CD4-positive, alpha-beta T cell treated with Interleukin-2 at 100 ng/mL for 4 hours (primary cell): Measurements from ENCODE around the gene FOXN4.

Experiments
- DNase-seq: peaks from one replicate; pipeline ENCODE4 v3.0.0-alpha.2; 2020; ENCODE audit warnings: low spot score

The FOXN4 gene

DNA sequence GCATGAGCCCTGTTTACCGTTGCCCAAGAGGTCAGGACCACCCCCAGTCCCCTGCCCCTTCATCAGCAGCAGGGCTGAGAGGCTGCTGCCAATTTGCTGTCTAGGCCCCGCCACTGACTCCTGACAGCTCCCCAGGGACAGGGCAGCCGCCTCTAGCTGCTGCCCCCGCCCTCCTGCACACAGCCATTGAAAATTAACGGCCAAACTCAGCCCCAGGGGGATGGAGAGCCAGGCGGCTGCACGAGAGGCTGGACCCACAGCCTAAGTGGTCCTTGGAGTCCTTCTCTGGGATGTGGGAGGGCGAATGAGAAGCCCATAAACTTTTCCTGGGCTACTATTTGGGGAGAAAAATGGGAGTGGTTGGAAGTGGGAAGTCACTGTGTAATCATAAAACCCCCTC lies 4.6 kb downstream of the FOXN4 start:
- DNase-seq = no peak

DNA sequence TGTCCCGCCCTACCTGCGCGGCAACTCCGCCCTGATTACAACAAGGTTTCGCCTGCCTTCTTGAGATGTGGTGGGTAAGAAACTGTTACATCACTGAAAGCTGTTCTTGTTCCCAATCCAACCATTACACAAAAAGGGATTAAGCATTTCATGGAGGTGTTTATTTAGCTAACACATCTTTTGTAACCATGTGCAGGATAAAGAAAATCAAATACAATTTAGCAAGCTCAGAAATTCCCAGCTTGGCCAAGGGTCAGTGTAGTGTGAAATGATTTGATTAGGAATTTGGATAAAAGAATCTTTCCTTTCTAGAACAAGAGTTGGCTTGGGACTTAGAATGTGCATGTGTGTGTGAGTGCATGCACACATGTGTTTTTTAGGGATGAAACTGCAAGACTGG lies 6.3 kb downstream of the FOXN4 start:
- DNase-seq = no peak

DNA sequence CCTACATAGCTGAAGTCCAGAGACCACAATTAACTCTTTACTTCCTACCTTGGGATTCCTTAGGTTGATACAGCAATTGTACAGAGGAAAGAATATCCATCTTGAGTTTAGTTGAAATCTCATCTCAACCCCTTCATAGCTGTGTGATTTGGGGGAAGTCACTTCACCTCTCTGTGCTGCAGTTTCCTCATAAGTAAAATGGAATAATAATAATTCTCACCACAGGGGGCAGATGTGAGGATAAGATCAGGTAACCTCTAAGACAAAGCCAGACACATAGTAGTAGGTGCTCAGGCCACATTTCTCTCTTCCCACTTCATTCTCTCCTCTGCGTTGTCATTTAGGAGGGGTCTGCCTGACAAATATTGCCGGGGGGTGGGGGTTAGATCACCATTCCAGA lies 6.7 kb downstream of the FOXN4 start:
- no peak for DNase-seq

DNA sequence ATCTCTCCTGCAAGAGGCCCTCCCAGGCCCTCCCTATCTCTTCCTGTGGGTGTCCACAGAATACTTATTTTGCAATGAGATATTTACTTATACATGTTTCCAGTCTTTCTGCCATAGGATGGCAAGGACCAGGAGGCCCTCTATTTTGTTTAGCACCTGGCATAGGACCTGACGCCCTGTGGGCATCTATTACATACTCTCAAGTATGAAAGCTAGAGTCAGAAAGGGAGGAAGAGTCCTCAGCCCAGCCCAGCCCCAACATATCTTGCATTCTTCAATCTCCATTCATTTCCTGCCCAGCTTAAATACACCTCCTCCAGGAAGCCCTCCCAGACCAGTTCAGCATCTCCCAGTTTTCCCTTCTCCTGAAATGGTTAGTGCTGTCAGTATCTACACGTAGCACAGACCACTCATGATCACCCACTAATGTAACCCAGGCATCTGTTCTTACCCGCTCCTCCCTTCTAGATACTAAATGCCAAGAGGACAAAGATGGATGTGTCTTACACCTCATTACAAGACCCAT lies 7.4 kb downstream of the FOXN4 start:
- DNase-seq = no peak

DNA sequence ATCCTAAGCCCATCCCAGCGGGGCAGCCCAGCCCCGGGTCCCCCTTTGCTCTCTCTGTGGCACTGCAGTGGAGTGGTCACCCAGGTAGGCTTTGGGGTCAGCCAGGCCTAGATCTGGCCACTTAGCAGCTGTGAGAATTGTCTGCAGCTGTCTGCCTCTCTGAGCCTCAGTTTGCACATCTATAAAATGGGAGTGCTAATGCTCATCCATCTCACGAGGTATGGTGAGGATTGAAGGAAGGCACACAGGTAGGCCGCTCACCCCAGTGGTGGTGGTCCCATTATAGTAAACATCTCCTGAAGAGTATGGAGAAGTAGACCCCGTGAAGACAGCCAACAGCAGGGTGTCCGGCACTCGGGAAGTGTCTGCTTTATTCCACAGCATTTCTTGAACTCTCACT lies 9.2 kb downstream of the FOXN4 start:
- no peak for DNase-seq

DNA sequence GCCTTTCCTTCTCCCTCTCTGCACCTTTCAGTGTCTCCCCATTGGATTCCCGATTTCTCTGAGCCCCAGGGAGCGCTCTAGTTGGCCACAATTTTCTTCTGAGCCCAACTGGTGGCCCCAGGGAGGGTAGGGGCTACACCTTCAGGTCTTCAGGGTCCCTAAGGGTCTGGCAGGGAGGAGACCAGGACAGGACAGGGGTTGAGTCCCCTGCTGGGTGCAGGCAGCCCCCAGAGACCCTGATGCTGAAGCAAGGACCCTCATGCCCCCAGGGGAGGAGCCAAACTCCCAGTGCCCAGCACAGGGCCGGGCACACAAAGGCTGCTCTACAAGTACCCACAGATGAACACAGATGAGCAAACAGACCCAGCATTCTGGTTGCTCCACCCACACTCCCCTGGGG lies 12.7 kb downstream of the FOXN4 start:
- no peak for DNase-seq

DNA sequence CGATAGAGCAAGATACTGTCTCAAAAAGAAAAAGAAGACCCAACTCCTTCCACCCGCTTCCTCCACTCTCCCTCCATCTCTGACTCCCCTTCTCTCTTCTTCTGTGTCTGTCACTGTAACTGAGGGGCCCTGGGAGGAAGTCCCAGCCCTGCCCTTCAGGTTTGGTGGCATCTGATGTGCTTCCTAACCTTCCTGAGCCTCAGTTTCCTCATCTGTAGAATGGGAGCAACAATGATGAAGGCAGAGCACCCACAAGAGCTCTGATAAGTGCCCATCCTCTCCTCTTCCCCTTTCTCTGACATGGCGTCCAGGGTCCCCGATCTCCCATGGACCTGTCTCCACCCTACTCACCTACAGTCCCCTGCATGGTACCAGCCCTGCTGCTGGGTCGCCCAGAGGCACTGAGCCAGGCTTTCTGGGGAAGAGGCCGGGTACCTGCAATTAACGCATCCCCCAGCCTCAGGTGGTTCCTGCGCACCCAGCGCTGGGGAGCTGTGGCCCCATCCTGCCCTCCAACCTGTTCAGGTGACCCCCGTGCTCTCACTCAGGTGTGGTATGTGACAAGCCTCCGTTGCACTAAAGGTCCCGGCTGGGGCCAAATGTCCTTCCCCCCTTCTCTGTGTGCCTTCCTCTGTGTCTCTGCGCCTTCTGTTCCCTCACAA lies 13.2 kb downstream of the FOXN4 start:
- no peak for DNase-seq

DNA sequence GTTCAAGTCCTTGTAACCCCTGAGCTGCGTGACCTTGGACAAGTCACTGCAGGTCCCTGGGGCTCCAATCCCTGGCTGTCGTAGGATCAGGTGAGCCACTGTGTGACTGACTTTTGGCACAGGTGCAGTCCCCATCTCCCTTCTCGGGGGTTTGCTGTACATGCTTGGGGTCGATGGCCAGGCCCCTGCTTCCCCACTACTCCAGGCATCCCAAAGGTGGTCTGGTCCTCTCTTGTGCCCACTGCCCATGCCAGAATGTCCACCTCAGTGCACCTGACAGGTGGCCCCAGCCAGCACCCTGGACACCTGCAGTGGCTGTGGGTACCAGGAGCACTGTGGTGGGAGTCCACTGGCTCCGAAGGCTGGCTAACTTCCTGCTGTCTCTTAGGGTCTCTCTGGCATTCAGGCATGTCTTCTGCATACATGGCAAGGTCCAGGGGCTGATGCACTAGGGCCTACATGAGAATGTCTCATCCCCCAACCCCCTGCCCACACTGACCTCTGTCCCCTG lies 14.7 kb downstream of the FOXN4 start:
- DNase-seq = no peak

DNA sequence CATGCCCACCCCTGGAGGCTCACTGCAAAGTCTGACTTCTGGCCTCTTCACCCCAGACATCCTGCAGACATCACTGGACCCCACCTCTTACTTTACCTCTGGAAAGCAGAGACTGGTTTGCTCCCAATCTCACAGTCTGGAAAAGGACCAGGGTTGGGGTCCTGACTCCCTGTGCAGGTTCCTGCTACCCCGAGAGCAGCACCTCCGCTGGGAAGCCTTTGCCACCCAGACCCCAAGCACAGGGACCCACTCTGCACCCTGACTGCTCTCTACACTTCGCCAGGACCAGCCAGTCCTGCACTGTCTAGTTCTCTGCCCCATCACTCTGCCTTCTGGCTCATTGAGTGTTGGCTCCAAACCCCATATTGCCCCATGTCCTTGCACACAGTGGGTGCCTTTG lies 16.0 kb downstream of the FOXN4 start:
- DNase-seq = no peak

DNA sequence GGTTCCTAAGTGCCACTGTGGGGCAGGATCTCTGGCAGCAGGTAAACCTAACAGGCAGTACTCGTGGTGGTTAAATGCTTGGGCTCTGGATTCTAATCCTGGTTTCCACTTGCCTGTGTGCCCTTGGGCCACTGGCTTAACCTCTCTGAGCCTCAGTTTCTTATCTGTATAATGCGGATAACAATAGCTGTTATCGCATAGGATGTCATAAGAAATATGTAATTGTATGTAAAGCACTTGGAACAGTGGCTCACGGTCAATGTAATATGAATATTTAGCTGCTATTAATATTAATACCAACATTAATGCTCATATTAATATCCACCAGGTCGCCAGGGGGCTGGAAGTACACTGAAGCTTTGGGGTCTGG lies 16.8 kb downstream of the FOXN4 start:
- DNase-seq = no peak

DNA sequence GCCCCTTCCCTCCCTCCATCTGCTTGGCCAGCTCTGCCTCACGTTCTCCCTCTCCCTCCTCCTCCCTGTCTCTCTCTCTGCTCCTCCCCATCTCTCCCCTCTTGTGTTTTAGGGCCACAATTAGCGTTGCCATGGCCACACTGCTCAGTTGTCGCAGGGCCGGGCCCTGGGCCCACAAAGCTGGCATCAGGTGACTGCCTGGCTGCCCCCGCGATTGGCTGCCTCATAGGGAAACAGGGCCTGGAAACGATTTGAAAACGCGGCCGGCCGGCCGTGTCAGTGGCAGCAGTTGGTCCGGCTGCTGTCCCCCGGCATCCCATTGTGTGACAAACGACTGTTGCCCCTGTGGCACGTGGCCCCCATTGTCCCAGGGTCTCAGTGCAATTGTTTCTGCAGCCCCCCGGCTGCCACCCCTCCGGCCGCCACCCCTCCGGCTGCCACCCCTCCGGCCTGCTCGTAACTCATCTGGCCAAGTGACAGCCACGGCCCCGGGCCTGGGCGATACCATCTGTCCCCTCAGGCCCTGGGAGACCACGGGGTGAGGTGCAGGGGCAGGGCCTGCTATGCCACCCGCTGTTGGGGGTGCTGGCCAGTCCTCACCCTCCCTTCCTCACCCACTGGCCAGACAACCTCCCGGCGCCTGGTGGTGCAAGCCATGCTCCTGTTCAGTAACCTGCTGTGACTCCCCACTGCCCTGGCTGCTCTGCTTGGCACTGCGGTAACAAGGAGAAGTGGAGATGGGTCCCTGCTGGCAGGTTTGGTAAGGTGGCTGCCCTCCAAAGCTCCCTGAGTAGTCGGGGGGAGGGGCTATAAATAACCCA lies 17.4 kb downstream of the FOXN4 start:
- no peak for DNase-seq

DNA sequence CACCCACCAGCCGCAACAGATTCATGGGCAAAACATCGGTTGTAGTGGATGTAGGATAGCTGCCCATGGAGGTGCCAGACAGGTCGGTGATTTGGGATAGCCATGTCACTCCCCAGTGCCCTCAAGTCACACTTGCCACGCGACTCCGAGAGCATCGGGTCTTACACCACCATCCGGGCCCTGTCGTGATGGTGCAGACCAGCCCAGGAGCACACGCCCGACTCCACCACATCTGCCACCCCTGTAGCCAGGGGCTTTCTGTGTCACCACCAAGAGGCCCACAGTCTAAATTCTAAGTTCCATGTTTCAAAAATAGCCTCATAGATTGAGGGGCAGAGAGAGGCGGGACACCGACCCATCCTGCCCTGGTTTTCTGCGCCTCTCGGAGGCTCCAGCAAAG lies 18.0 kb downstream of the FOXN4 start:
- DNase-seq = no peak

DNA sequence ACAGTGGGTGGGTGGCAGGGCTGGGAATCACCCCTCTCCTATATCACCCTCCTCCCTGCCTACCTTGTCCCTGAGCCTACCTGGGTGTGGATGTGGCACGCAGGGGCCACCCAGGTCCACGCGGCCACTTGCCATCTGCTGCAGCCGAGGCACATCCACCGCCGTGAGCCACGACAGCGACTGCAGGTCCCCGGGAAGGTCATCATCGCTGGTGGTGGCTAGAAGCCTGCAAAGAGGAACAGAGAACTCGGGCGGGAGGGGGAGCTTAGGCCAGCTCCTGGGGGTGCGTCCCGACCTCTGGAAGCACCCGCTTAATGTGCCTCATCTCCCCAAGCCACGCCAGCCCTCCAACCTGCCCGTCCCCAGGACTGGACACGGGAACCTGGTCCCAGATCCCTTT lies 19.0 kb downstream of the FOXN4 start:
- no peak for DNase-seq

DNA sequence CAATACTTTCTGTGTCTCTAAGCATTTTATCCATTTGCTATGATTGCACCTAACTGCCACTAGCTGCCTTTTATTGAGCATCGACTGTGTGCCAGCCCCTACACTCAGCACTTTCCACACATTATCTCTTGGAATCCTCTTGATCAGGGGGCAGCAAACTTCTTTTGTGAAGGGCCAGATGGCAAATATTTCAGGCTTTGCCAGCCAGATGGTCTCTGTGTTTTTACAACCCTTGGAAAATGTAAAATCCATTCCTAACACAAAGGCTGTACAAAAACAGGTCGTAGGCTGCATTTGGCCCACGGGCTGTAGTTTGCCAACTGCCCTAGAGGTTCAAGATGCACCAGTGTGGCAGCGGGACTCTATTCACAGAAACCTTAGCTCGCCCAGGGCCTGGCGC lies 19.5 kb downstream of the FOXN4 start:
- DNase-seq = no peak

DNA sequence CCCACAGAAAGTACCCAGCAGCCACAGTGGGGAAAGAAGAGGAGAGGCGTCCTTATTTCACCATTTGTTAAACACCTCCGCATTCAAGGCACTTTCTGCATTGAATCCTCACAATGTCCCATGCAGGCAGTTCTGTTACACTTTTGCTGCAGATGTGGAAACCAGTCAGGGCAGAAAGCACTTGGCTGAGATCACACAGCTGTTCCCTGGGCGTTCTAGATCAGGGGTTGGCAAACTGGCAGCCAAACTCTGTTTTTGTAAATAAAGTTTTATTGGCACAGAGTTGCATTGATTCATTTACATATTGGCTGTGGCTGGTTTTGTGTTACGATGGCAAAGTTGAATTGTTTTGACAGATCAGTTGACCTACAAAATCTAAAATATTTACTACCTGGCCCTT lies 20.1 kb downstream of the FOXN4 start:
- DNase-seq = no peak

DNA sequence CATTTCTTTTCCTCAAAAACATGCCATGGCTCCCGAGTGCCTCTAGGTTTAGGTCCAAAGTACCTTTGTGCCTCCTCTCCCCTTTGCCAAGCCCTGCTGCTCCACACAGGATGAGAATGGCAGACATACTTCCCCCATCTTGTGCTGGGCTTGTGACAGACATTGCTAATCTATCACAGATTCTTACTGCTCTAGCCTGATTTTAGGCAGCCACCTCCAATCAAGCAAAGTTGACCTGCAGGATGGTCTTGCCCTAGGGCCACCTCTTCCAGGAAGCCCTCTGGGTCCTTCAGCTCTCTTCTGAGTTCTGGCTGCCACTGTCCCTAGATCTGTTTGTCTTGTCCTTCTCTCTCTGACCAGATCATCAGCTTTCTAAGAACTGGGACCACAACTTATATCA lies 20.5 kb downstream of the FOXN4 start:
- no peak for DNase-seq

DNA sequence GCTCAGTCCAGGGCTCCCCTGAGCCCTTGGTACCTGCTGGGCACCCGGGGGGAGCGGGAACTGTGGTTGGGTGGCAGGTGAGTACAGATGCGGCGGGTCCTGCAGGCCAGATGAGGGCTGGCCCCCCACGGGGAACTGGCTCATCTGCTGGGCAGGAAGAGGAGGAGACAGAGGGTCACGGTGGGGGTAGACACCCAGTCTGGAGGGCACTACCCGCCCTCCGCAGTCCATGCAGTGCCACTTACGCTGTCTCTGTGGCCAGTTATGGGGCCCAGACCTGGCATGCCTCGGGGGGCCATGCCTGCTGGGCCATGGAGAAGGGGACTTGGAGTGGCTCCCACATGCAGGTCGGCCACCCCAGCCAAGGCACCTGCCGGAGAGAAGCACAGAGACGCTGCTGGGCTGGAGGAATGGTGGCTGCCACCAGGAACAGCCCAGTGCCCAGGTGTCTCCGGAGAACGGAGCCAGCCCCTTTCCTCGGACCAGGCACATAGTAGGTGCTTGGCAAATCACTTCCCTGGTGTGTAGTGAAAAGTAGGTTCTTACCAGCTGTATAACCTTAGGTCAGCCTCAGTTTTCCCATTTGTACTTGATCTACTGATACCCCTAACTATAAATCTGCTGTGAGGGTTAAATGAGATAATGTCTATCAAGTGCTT lies 21.1 kb downstream of the FOXN4 start:
- no peak for DNase-seq

DNA sequence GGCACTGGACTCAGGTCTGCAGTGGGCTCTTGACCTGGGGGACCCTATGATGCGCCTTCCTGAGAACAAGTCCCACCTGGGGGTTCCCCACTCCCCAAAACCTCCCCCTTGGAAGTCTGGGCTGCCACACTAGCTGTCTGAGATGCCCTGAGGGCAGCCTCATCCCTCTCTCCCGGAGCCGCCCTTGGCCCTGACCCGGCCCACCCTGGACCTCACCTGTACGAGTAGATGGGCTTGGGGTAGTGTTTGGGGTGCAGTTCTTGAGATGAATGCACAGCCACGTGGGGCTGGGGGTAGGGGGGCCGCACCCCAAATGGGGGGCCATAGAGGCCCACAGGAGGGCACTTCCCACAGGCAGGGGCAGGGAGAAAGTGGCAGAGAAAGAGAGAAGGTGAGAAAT lies 21.9 kb downstream of the FOXN4 start:
- DNase-seq = no peak

DNA sequence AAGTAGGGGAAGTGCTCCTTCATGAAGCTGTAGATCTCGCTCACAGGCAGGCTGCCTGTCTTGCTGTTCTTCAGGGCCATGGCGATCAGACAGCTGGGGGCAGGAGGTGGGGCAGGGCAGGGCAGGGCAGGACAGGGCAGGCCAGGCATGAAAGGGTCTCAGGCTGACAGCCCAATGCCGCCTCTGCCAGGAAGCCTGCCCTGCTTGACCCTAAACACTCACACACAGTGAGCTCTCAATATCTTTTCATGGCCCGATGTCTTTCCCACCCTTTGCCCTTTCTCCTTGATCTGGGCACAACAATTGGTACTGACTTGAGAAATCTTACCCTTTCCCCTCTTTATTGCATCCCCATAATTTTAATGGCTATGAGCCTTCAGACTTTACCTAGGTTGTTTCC lies 22.4 kb downstream of the FOXN4 start:
- no peak for DNase-seq

DNA sequence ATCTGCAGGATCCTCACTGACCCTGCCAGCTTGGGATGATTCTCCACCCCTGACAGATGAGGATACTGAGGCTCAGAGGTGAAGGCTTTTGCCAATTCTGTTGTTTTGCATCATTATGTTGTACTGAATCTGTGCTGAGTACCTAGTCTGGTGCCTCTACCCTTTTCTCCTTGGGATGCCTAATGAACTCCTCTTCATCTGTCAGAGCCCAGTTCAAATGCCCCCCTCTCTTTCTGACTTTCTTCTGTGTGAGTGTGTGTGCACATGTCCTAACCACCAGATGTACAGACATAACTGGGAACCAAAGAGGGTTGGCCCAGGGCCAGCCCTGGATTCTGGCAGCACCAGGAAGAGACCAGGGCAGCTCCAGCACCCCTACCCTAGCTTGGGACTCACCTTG lies 22.8 kb downstream of the FOXN4 start:
- DNase-seq = no peak

DNA sequence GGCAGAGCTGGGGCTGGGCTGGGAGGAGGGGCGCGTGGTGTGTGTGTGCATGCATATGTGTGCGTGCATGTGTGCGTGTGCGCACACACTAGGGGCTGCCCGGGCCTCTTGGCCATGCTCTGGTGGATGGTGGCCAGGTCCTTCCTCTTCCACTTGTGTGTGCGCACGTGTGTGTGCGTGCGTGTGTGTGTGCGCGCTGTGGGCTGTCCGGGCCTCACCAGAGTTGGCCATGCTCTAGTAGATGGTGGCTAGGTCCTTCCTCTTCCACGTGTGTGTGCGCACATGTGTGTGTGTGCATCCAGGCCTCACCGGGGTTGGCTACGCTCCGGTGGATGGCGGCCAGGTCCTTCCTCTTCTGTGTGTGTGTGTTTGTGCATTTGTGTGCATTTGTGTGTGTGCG lies 24.7 kb downstream of the FOXN4 start:
- no peak for DNase-seq

DNA sequence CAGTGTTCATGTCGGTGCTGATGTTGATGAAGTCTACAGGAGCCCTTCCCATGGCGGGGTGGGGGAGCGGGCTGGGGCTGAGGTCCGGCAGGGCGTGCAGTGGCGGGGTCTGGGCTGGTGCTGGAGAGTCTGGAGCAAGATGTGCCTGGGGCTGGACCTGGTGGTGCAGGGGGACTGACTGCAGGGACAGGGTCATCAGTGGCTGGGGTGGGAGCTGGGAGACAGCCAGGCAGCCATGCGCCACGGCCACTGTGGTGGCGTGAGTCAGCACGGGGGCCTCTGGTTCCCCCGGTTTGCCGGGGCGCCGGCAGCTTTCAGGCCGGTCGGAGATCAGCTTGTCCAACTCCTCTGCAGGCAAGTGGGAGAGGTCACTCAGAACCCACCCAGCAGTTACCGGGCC lies 27.6 kb downstream of the FOXN4 start:
- DNase-seq = no peak

DNA sequence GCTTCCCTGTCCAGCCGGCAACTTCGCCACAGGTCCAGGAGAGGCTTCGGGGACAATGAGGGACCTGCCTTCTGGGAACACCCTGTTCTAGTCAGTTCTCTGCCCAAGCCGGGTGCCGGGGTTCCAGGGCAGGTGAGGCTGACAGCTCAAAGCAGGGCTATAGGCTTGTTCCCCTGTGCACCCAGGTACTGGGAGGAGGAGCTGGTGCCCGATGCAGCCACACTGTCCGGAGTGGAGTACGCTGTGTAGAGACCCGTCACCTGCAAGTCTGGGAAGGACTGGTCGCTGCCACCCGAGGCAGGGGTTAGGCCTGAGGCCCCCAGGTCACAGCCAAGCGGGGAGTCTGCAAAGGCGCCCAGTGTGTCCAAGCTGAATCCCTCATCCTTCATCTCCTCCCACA lies 29.6 kb downstream of the FOXN4 start:
- DNase-seq = no peak
